ENCODE measurements around the gene ICOS.
"Not testable (repeated sequence)": the region's sequence is repeated elsewhere in the genome, so short reads cannot be mapped to it uniquely, and the experiment has no call there.

Gene ICOS

DNA sequence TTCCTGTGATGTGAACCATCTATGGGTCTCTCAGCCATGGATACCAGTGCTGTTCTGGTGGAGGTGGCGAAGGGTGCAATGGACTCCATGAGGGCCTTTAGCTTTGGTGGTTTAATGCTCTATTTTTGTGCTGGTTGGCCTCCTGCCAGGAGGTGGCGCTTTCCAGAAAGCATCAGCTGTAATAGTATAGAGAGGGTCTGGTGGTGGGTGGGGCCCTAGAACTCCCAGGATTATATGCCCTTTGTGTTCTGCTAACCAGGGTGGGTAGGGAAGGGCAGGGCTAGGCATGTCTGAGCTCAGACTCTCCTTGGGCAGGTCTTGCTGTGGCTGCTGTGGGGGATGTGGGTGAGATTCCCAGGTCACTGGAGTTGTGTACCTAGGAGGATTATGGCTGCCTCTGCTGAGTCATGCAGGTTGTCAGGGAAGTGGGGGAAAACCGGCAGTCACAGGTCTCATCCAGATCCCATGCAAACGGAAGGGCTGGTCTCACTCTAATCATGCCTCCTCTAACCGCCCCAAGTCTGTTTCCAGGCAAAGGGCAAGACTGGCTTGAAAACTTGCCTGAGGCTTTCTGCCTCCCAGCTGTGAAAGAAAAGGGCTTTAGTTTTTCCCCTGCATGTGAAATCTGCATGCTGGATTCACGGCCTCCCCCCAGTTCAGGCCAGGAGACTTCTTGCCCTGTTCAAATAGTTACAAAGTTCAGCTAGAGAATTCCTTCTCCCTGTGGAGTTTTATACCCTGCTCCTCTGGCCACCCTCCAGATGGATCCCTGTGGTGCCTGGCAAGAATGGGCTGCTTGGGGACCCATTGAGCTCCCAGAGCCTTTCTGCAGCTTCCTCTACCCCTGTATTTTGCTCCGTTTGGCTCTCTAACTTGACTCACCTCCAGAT, 7.2 kb downstream of the ICOS start:
- H3K9me3 ChIP-seq (ENCODE audit: control insufficient read depth, low read depth, low read length); H3K36me3 ChIP-seq (ENCODE audit: control insufficient read depth, low read depth, low read length); H3K9ac ChIP-seq (ENCODE audit: low read length); H3K4me1 ChIP-seq (ENCODE audit: control insufficient read depth, low read depth, low read length); H3K27me3 ChIP-seq (ENCODE audit: control insufficient read depth, insufficient read depth, low read length); H3K27ac ChIP-seq (ENCODE audit: low read length); H3K4me3 ChIP-seq (ENCODE audit: low read length): not testable (repeated sequence)

DNA sequence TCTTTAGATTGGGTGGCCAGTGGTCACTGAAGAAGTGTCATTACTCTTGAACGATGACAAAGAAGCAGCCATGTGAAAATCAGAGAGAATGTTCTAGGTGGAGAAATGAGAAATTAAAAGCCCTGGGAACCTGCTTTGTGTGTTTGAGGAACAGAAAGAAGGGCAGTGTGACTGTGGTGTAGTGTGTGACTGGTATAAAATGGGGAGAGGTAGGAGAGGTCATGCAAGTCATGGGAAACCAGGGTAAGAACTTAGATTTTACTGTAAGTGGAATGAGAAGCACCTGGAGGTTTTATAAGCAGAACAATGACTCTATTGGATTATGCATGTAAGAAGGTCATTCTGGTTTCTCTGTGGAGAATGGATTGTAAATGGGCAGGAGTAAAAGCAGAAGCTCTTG, 12.2 kb downstream of the ICOS start:
- Histone ChIP-seq H3K9ac (ENCODE audit: low read length) (no peak overlapping the region), H3K9me3 (ENCODE audit: control insufficient read depth, low read depth, low read length) (no peaks in the 10 kb centered on the region), H3K27ac (ENCODE audit: low read length) (no peak overlapping the region), H3K36me3 (ENCODE audit: control insufficient read depth, low read depth, low read length) (no peaks in the 10 kb centered on the region), H3K27me3 (ENCODE audit: control insufficient read depth, insufficient read depth, low read length) (no peaks in the 10 kb centered on the region), H3K4me3 (ENCODE audit: low read length) (no peak overlapping the region), H3K4me1 (ENCODE audit: control insufficient read depth, low read depth, low read length) (no peaks in the 10 kb centered on the region)

DNA sequence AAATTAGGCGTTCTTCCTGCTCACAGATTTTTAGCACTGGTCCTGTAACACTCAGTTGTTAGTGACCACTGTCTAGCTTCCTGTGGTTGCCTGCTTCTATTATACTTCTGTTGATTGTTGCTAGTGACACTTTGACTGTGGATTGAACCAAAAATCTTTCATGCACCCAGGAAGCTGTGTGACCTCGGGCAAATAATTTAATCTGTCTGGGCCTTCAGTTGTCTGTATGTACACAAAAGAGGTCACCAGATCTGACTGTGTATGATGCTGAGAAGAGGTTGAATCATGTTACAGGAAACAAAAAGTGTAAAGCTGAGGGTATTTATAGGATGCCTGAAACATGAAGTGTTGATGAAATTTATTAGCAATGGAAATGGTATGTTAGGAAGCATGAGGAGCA, 12.7 kb downstream of the ICOS start:
- H3K4me1 ChIP-seq (ENCODE audit: control insufficient read depth, low read depth, low read length), result no peaks in the 10 kb centered on the region
- H3K9ac ChIP-seq (ENCODE audit: low read length), result no peak overlapping the region
- no peak overlapping the region for H3K4me3 ChIP-seq (ENCODE audit: low read length)
- H3K27me3 ChIP-seq (ENCODE audit: control insufficient read depth, insufficient read depth, low read length), result no peaks in the 10 kb centered on the region
- H3K9me3 ChIP-seq (ENCODE audit: control insufficient read depth, low read depth, low read length), result no peaks in the 10 kb centered on the region
- H3K36me3 ChIP-seq (ENCODE audit: control insufficient read depth, low read depth, low read length), result no peaks in the 10 kb centered on the region
- H3K27ac ChIP-seq (ENCODE audit: low read length), result no peak overlapping the region

DNA sequence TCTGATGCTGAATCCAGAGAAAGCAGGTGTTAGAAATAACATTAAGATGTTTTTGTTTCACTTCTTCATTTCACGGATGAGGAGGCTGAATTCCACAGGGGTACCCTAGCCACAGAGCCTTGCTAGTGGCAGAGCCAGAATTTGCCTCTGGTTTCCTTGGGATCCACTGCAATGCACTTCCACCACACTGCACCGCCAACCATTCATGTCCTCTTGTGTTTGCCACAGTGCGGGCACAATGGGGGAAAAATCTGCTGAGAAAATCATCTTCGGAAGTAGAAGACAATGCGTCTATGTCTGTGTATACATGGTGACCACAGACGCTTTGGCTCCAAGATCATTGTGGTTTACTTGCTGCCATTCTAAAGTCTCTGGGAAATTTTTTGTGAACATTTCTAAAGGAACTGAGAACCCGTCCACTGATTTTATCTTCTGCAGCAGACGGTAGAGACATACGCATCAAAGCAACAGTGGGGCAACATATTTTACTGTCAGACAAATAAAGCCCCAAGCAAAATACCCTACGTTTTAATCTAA, 14.9 kb downstream of the ICOS start:
- no peak overlapping the region for H3K27ac ChIP-seq (ENCODE audit: low read length)
- no peaks in the 10 kb centered on the region for H3K27me3 ChIP-seq (ENCODE audit: control insufficient read depth, insufficient read depth, low read length)

GRCh38 chr2:203959265-203959664, 22.7 kb downstream of the ICOS start:
- Histone ChIP-seq H3K27me3 (ENCODE audit: control insufficient read depth, insufficient read depth, low read length) (no peaks in the 10 kb centered on the region), H3K9ac (ENCODE audit: low read length) (no peak overlapping the region), H3K4me1 (ENCODE audit: control insufficient read depth, low read depth, low read length) (no peaks in the 10 kb centered on the region), H3K9me3 (ENCODE audit: control insufficient read depth, low read depth, low read length) (no peaks in the 10 kb centered on the region), H3K4me3 (ENCODE audit: low read length) (no peak overlapping the region), H3K36me3 (ENCODE audit: control insufficient read depth, low read depth, low read length) (no peaks in the 10 kb centered on the region), H3K27ac (ENCODE audit: low read length) (no peak overlapping the region)

More for the DNA sequence above, 14.9 kb downstream of the ICOS start:
- H3K9ac ChIP-seq (ENCODE audit: low read length), result no peak overlapping the region
- no peak overlapping the region for H3K4me3 ChIP-seq (ENCODE audit: low read length)
- no peaks in the 10 kb centered on the region for H3K4me1 ChIP-seq (ENCODE audit: control insufficient read depth, low read depth, low read length)
- no peaks in the 10 kb centered on the region for H3K36me3 ChIP-seq (ENCODE audit: control insufficient read depth, low read depth, low read length)
- H3K9me3 ChIP-seq (ENCODE audit: control insufficient read depth, low read depth, low read length), result no peaks in the 10 kb centered on the region

DNA sequence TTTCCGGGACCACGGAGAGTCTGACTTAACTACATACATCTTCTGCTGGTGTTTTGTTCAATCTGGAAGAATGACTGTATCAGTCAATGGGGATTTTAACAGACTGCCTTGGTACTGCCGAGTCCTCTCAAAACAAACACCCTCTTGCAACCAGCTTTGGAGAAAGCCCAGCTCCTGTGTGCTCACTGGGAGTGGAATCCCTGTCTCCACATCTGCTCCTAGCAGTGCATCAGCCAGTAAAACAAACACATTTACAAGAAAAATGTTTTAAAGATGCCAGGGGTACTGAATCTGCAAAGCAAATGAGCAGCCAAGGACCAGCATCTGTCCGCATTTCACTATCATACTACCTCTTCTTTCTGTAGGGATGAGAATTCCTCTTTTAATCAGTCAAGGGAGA, 23.1 kb downstream of the ICOS start:
- Histone ChIP-seq H3K27ac (ENCODE audit: low read length) (no peak overlapping the region), H3K9me3 (ENCODE audit: control insufficient read depth, low read depth, low read length) (no peaks in the 10 kb centered on the region), H3K4me3 (ENCODE audit: low read length) (no peak overlapping the region), H3K4me1 (ENCODE audit: control insufficient read depth, low read depth, low read length) (no peaks in the 10 kb centered on the region), H3K36me3 (ENCODE audit: control insufficient read depth, low read depth, low read length) (no peaks in the 10 kb centered on the region), H3K27me3 (ENCODE audit: control insufficient read depth, insufficient read depth, low read length) (no peaks in the 10 kb centered on the region), H3K9ac (ENCODE audit: low read length) (no peak overlapping the region)

DNA sequence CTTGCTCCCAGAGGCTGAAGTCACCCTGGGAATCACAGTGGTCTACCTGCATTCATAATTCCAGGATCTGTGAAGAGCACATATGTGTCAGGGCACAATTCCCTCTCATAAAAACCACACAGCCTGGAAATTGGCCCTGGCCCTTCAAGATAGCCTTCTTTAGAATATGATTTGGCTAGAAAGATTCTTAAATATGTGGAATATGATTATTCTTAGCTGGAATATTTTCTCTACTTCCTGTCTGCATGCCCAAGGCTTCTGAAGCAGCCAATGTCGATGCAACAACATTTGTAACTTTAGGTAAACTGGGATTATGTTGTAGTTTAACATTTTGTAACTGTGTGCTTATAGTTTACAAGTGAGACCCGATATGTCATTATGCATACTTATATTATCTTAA, 24.2 kb downstream of the ICOS start:
- no peaks in the 10 kb centered on the region for H3K4me1 ChIP-seq (ENCODE audit: control insufficient read depth, low read depth, low read length)
- no peaks in the 10 kb centered on the region for H3K9me3 ChIP-seq (ENCODE audit: control insufficient read depth, low read depth, low read length)
- no peak overlapping the region for H3K9ac ChIP-seq (ENCODE audit: low read length)
- no peak overlapping the region for H3K4me3 ChIP-seq (ENCODE audit: low read length)
- H3K27me3 ChIP-seq (ENCODE audit: control insufficient read depth, insufficient read depth, low read length), result no peaks in the 10 kb centered on the region
- H3K27ac ChIP-seq (ENCODE audit: low read length), result no peak overlapping the region
- H3K36me3 ChIP-seq (ENCODE audit: control insufficient read depth, low read depth, low read length), result no peaks in the 10 kb centered on the region

DNA sequence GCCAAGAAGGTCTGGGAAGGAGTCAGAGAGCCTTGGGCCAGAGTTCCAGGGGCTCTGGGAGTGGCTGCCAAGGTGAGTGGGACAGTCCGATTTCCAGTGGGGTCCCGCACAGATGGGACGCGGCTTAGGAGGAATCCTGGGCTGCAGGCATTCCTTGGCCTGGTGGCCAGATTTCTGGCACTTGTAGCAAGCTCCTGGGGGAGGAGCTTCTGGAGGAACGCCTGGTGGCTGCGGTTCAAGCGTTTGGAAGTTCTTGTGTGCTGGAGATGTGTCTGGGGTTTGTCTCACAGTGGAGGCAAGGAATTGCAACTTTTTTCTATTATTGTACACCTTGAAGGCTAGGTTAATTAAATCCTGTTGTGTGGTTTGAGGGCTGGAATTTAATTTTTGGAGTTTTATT, 28.6 kb downstream of the ICOS start:
- not testable (repeated sequence) for H3K27ac ChIP-seq (ENCODE audit: low read length); H3K27me3 ChIP-seq (ENCODE audit: control insufficient read depth, insufficient read depth, low read length); H3K9ac ChIP-seq (ENCODE audit: low read length); H3K36me3 ChIP-seq (ENCODE audit: control insufficient read depth, low read depth, low read length); H3K4me1 ChIP-seq (ENCODE audit: control insufficient read depth, low read depth, low read length); H3K9me3 ChIP-seq (ENCODE audit: control insufficient read depth, low read depth, low read length); H3K4me3 ChIP-seq (ENCODE audit: low read length)

DNA sequence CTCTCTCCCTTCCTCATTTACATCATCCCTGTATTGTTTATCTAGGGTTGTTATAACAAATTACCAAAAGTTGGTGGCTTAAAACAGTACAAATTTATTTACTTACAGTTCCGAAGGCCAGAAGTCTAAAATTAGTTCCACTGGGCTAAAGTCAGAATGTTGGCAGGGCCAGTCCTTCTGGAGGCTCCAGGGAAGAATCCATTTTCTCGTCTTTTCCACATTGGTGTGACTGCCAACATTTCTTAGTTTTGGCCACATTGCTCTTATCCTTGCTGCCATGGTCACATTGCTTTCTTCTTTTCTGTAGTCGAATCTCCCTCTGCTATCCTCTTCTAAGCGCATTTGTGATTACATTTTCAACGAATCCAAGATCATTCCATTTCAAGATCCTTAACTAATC, 34.7 kb downstream of the ICOS start:
- peaks cover 6% of the 10 kb centered on the region for H3K4me1 ChIP-seq (ENCODE audit: control insufficient read depth, low read depth, low read length)

GRCh38 chr2:203972066-203972465, 35.5 kb downstream of the ICOS start:
- Histone ChIP-seq H3K4me1 (ENCODE audit: control insufficient read depth, low read depth, low read length) (peaks cover 6% of the 10 kb centered on the region), H3K27ac (ENCODE audit: low read length) (no peak overlapping the region), H3K27me3 (ENCODE audit: control insufficient read depth, insufficient read depth, low read length) (no peaks in the 10 kb centered on the region), H3K4me3 (ENCODE audit: low read length) (no peak overlapping the region), H3K9me3 (ENCODE audit: control insufficient read depth, low read depth, low read length) (no peaks in the 10 kb centered on the region), H3K36me3 (ENCODE audit: control insufficient read depth, low read depth, low read length) (no peaks in the 10 kb centered on the region), H3K9ac (ENCODE audit: low read length) (no peak overlapping the region)

More for the DNA sequence above, 34.7 kb downstream of the ICOS start:
- H3K36me3 ChIP-seq (ENCODE audit: control insufficient read depth, low read depth, low read length), result no peaks in the 10 kb centered on the region
- no peaks in the 10 kb centered on the region for H3K27me3 ChIP-seq (ENCODE audit: control insufficient read depth, insufficient read depth, low read length)
- H3K27ac ChIP-seq (ENCODE audit: low read length), result no peak overlapping the region
- H3K4me3 ChIP-seq (ENCODE audit: low read length), result no peak overlapping the region
- H3K9me3 ChIP-seq (ENCODE audit: control insufficient read depth, low read depth, low read length), result no peaks in the 10 kb centered on the region
- H3K9ac ChIP-seq (ENCODE audit: low read length), result no peak overlapping the region

DNA sequence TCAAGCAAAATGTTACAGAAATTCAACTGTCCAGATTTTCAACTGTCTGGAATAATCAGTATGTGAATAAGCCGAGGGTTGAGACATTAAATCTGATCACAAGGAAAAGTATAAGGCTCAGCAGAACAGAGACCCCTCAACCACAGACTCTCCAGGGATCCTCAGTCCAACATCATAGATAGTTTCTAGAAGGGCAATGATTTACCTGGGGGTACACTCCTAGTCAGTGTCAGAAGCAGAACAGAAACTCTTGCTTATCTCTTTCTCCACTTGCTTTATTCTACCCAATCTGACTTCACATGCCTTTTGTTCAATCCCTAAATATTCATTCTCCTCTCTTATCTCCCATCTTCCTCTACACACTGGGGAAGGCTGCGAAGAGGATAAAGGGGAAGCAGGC, 36.4 kb downstream of the ICOS start:
- Histone ChIP-seq H3K9me3 (ENCODE audit: control insufficient read depth, low read depth, low read length) (no peaks in the 10 kb centered on the region), H3K27me3 (ENCODE audit: control insufficient read depth, insufficient read depth, low read length) (no peaks in the 10 kb centered on the region), H3K27ac (ENCODE audit: low read length) (no peak overlapping the region), H3K9ac (ENCODE audit: low read length) (no peak overlapping the region), H3K36me3 (ENCODE audit: control insufficient read depth, low read depth, low read length) (no peaks in the 10 kb centered on the region), H3K4me1 (ENCODE audit: control insufficient read depth, low read depth, low read length) (peaks cover 6% of the 10 kb centered on the region), H3K4me3 (ENCODE audit: low read length) (no peak overlapping the region)

DNA sequence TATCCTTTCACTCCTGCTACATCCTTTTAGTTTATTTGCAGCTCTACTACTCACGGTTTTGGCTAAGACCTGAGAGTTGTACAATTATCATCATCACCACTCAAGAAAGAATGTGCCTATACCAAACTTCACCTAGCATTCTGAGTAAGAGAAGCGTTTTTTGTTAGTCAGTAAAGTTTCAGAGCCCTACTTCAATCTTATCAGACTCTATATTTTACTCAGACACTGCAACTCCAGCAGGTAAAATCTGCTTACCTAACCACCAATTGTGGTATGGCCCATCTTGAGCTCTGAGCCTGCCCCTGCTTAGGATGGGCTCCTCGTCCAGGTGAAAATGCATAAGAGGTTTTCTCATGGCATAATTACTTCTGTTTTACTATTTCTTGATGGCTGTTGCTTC, 37.1 kb downstream of the ICOS start:
- no peak overlapping the region for H3K27ac ChIP-seq (ENCODE audit: low read length)
- peaks cover 6% of the 10 kb centered on the region for H3K4me1 ChIP-seq (ENCODE audit: control insufficient read depth, low read depth, low read length)
- no peak overlapping the region for H3K9ac ChIP-seq (ENCODE audit: low read length)
- no peaks in the 10 kb centered on the region for H3K9me3 ChIP-seq (ENCODE audit: control insufficient read depth, low read depth, low read length)
- H3K36me3 ChIP-seq (ENCODE audit: control insufficient read depth, low read depth, low read length), result no peaks in the 10 kb centered on the region
- no peaks in the 10 kb centered on the region for H3K27me3 ChIP-seq (ENCODE audit: control insufficient read depth, insufficient read depth, low read length)
- no peak overlapping the region for H3K4me3 ChIP-seq (ENCODE audit: low read length)

Data from iPS-18a (cell line).